ENCODE data around the gene LONRF3. TPM values are rescaled to one million over a fixed set of nuclear protein-coding genes. Genes with fewer than 3 reads are reported as not detected.

The LONRF3 gene
- total RNA-seq, 2 donors from 2014 or later: 7.4 to 7.8 TPM

GRCh38 chrX:118965395-118965794 is 9.0 kb upstream of the LONRF3 start:
- H3K27ac ChIP-seq: no peak overlapping the region
- no peaks in the 10 kb centered on the region for H3K27me3 ChIP-seq
- H3K4me1 ChIP-seq: no peaks in the 10 kb centered on the region
- no peak overlapping the region for H3K9ac ChIP-seq (ENCODE audit: low read depth in 2 of 2, low read length in 2 of 2)
- intact Hi-C loops (cut with DNase I): no loop called here
- no peak for TF ChIP-seq CTCF (IDR thresholded peaks at IDR 0.05)
- DNase-seq: no peak
- H3K36me3 ChIP-seq: no peaks in the 10 kb centered on the region
- H3K4me3 ChIP-seq: no peak overlapping the region
- no peaks in the 10 kb centered on the region for H3K9me3 ChIP-seq

GRCh38 chrX:118968031-118968430 is 6.4 kb upstream of the LONRF3 start:
- Histone ChIP-seq H3K9ac (ENCODE audit: low read depth in 2 of 2, low read length in 2 of 2) (no peak overlapping the region), H3K4me3 (no peak overlapping the region), H3K9me3 (no peaks in the 10 kb centered on the region), H3K27me3 (peaks cover 2% of the 10 kb centered on the region), H3K4me1 (no peaks in the 10 kb centered on the region), H3K36me3 (no peaks in the 10 kb centered on the region), H3K27ac (no peak overlapping the region)
- no peak for DNase-seq
- TF ChIP-seq CTCF (IDR thresholded peaks at IDR 0.05): no peak
- intact Hi-C loops (cut with DNase I): no loop called here

- H3K4me3 ChIP-seq: no peak overlapping the region
- intact Hi-C loops (cut with DNase I): no loop called here
- no peak overlapping the region for H3K27ac ChIP-seq
- peaks cover 8% of the 10 kb centered on the region for H3K4me1 ChIP-seq
- H3K9me3 ChIP-seq: no peaks in the 10 kb centered on the region
- no peak for TF ChIP-seq CTCF (IDR thresholded peaks at IDR 0.05)
- H3K36me3 ChIP-seq: no peaks in the 10 kb centered on the region
- no peak overlapping the region for H3K9ac ChIP-seq (ENCODE audit: low read depth in 2 of 2, low read length in 2 of 2)
- H3K27me3 ChIP-seq: peaks cover 7% of the 10 kb centered on the region
- no peak for DNase-seq
Measured at GRCh38 chrX:118971552-118971951, 2.9 kb upstream of the LONRF3 start.

- intact Hi-C loops (cut with DNase I): no loop called here
- no peaks in the 10 kb centered on the region for H3K36me3 ChIP-seq
- H3K4me3 ChIP-seq: peak overlapping the region; percentile 48
- DNase-seq: peak; percentile 23
- no peak overlapping the region for H3K9ac ChIP-seq (ENCODE audit: low read depth in 2 of 2, low read length in 2 of 2)
- H3K9me3 ChIP-seq: no peaks in the 10 kb centered on the region
- H3K27me3 ChIP-seq: peaks cover 7% of the 10 kb centered on the region
- no peak overlapping the region for H3K27ac ChIP-seq
- TF ChIP-seq CTCF (IDR thresholded peaks at IDR 0.05): no peak
- peaks cover 8% of the 10 kb centered on the region for H3K4me1 ChIP-seq
Measured at GRCh38 chrX:118973389-118974087, 880 bp upstream of the LONRF3 start.

- peak; percentile 62 for DNase-seq
- intact Hi-C loops (cut with DNase I): no loop called here
- no peak for TF ChIP-seq CTCF (IDR thresholded peaks at IDR 0.05)
- no peaks in the 10 kb centered on the region for H3K36me3 ChIP-seq
- H3K9ac ChIP-seq (ENCODE audit: low read depth in 2 of 2, low read length in 2 of 2): peak overlapping the region; percentile 64 to 76
- peaks cover 8% of the 10 kb centered on the region for H3K4me1 ChIP-seq
- peaks cover 7% of the 10 kb centered on the region for H3K27me3 ChIP-seq
- H3K4me3 ChIP-seq: peak overlapping the region; percentile 48
- H3K9me3 ChIP-seq: no peaks in the 10 kb centered on the region
- peak overlapping the region; percentile 74 for H3K27ac ChIP-seq
Measured at GRCh38 chrX:118974908-118975671, 672 bp downstream of the LONRF3 start.

Measured in colonic mucosa (tissue), 4 donors.